ENCODE measurements around the gene SLC44A2. TPM values are rescaled to one million over a fixed set of nuclear protein-coding genes. Genes with fewer than 3 reads are reported as not detected.

Gene SLC44A2
- 34.1 and 42.4 TPM in 2 replicates for total RNA-seq (2014; rRNA removed; shearing (Covaris generic))

GRCh38 chr19:10625003-10625761 is at the start of gene SLC44A2:
Gene SLC44A2, plus strand, starts transcription at chr19:10625553. Its CDS starts 81 bp downstream, at chr19:10625634.
- peak; percentile 67 for DNase-seq (ENCODE audit: low read depth)

DNA sequence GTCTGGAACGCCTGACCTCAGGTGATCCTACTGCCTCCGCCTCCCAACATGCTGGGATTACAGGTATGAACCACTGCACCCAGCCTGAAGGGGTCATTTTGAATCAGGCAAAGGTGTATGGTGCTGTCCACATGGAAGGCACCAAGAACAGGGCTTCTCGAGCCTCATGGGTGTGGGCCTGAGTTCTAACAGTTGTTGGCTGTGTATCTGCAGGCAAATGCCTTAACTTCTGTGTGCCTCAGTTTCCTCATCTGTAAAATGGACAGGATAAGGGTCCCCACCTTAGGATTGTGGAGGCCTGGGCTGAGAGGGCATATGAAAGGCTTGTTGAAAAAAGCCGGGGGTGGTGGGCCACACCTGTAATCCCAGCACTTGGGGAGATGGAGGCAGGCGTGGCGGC is 47.4 kb upstream of the SLC44A2 start:
- no peak for DNase-seq (ENCODE audit: low read depth)

GRCh38 chr19:10580979-10581631 is 44.2 kb upstream of the SLC44A2 start:
- peak; percentile 86 for DNase-seq (ENCODE audit: low read depth)

GRCh38 chr19:10582091-10582490 is 43.3 kb upstream of the SLC44A2 start:
- no peak for DNase-seq (ENCODE audit: low read depth)

- DNase-seq (ENCODE audit: low read depth) = peak; percentile 32
Observed at GRCh38 chr19:10583036-10583776, 42.1 kb upstream of the SLC44A2 start.

GRCh38 chr19:10586396-10586795 is 39.0 kb upstream of the SLC44A2 start:
- no peak for DNase-seq (ENCODE audit: low read depth)

GRCh38 chr19:10587022-10587838 is 38.1 kb upstream of the SLC44A2 start, which contains the start of gene AP1M2:
Gene AP1M2, minus strand, starts transcription at chr19:10587312. Its CDS starts 81 bp downstream, at chr19:10587231.
- DNase-seq (ENCODE audit: low read depth) = no peak

GRCh38 chr19:10587839-10588150 is 37.6 kb upstream of the SLC44A2 start:
- DNase-seq (ENCODE audit: low read depth) = no peak

DNA sequence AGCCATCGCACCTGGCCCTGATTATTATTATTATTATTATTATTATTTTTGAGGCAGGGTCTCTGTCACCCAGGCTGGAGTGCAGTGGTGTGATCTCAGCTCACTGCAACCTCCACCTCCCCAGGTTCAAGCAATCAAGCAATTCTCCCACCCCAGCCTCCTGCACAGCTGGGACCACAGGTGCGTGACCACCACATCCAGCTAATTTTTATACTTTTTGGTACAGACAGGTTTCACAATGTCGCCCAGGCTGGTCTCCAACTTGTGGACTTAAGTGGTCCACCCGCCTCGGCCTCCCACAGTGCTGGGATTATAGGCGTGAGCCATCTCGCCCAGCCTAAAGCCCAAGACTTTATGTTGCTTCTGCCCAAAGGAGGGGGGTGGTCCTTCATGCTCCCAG is 32.2 kb upstream of the SLC44A2 start:
- no peak for DNase-seq (ENCODE audit: low read depth)

DNA sequence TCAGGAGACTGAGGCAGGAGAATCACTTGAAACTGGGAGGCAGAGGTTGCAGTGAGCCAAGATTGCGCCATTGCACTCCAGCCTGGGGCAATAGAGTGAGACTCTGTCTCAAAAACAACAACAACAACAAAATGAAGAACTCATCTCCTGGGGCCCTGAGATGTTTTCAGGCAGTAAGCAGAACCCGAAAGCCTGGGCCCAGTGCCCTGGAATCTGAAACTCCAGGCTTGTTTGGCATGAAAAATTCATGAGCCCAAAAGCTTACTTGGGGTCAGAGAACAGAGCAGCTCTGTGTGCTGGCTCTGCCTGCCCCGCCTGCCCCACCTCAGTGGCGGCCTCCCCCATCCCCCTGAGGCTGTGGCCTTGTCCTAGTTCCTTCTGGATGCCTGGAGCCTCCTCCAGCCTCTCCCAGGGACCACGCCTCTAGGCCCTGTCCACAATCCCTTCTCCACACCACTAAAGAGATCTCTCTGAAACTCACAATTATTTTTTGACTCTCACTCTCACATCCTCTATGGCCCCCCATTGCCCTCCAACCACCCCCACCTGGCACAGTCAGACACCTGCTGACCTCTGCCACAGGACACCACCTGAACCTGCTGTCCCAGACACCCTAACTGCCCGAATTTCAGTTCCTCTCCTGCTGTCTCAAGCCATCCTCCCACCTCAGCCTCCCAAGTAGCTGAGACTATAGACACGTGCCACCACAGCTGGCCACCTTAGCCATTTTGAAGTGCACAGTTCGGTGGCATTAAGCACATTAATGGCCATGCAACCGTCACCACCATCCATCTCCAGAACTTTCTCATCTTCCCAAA is 31.3 kb upstream of the SLC44A2 start:
- no peak for DNase-seq (ENCODE audit: low read depth)

- no peak for DNase-seq (ENCODE audit: low read depth)
Observed at GRCh38 chr19:10600149-10600548, 25.2 kb upstream of the SLC44A2 start.

GRCh38 chr19:10601999-10602329 is 23.4 kb upstream of the SLC44A2 start:
- no peak for DNase-seq (ENCODE audit: low read depth)

DNA sequence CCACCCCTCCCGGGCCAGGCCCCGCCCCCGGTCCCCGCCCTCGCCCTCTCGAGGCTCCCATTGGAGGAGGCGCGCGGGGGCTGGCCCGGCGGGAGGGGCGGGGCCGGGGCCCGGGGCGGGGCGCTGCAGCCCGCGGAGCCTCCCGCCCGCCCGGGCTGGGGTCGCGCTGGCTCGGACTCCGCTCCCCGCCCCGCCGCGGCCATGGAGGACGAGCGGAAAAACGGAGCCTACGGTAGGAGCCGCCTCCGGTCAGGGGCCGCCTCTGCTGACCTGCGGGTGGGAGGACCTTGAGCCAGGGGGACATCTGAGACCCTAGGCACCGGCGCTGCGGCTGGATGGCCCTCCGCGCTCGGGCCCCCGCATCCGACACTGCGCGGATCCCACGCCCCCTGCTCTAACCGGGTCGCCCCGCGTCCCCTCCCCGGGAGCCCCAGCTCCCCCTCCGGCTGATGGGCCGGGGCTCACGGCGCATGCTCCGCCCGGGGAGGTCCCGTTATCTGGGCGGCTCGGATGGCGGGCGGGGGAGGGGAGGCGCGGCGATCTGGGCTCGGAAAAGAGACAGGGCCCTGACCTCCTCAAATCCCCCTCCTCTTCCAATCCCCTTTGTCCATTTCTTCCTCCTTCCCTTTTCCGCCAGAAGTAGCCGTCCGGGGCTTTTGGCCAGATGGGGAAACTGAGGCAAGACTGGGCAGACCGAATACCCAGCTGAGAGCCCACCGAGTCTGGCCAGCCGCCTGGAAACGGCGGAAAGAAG is 22.8 kb upstream of the SLC44A2 start:
- DNase-seq (ENCODE audit: low read depth) = peak; percentile 62

GRCh38 chr19:10603084-10603872 is 22.1 kb upstream of the SLC44A2 start:
- no peak for DNase-seq (ENCODE audit: low read depth)

DNA sequence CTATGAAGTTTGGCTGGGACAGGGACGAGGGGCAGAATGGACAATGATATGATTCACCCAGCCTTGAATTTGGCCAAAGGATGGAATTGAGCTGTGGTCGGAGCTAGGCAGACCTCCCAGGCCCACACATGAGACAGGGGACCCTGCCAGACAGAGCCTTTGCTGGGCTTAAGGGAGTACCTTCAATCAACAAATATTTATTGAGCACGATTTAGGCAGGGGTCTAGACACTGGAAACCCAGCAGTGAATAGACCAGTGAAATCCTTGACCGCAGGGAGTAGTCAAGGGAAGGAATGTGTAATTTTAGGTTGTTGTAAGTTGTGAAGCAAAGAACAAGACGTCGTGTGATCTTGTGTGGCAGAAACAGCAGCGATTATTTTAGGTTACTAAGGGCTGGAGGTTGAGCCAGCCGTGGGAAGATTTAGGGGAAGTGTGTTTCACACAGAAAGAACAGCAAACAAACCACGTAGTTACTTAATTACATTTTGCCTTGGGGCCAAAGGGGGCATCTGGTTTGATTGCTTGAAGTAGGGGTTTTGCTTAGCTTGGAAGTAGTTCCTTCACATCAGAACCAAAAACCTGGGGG is 21.4 kb upstream of the SLC44A2 start:
- peak; percentile 47 for DNase-seq (ENCODE audit: low read depth)

GRCh38 chr19:10604460-10604980 is 20.8 kb upstream of the SLC44A2 start:
- peak; percentile 60 for DNase-seq (ENCODE audit: low read depth)

DNA sequence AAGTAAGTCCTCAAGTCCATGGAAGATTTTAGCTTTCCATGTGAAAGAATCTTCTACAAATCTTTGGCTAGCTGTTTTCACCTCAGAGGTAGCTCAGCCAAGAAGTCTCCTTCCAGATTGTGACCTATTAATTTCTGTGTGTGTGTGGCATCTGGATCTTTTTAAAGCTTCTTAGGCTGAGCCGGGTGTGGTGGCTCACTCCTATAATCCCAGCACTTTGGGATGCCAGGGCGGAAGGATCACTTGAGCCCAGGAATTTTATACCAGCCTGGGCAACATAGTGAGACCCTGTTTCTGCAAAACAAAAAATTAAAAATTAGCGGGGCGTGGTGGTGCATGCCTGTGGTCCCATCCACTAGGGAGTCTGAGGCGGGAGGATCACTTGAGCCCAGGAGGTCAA is 13.4 kb upstream of the SLC44A2 start:
- DNase-seq (ENCODE audit: low read depth) = no peak

- DNase-seq (ENCODE audit: low read depth) = no peak
Observed at GRCh38 chr19:10612499-10613119, 12.7 kb upstream of the SLC44A2 start.

All from M059J (cell line).